Stimulated activated CD4-positive, alpha-beta T cell treated with anti-CD3 and anti-CD28 coated beads, TNF-alpha, amount 100 ng/mL, for 24 hours (primary cell): ENCODE results near the gene TCERG1.
"Not testable (repeated sequence)": the region's sequence is repeated elsewhere in the genome, so short reads cannot be mapped to it uniquely, and the experiment has no call there.

Source experiments
- DNase-seq, 3 experiments: peaks; one replicate each; pipeline ENCODE4 v3.0.0-alpha.2; 2020; ENCODE audit warnings: low read depth in 3 of 3

Gene TCERG1

DNA sequence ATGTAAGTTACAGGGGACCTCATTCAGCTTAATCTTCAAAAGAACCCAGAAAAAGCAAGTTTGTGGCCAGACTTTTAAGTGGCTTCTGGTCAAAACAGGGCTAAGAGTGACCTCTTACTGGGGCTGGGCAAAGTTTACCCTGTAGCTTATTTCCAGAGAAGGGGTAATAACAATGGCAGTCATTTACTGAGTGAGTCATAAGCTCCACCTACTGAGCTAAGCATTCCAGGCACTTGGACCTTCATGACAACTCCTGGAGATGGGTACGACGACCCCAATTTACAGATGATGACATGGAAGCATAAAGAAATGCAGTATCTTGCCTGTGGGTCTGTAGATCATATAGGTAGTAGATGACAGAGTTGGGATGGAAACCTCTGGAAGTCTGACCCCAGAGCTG lies 73.6 kb downstream of the TCERG1 start:
- DNase-seq = no peak

DNA sequence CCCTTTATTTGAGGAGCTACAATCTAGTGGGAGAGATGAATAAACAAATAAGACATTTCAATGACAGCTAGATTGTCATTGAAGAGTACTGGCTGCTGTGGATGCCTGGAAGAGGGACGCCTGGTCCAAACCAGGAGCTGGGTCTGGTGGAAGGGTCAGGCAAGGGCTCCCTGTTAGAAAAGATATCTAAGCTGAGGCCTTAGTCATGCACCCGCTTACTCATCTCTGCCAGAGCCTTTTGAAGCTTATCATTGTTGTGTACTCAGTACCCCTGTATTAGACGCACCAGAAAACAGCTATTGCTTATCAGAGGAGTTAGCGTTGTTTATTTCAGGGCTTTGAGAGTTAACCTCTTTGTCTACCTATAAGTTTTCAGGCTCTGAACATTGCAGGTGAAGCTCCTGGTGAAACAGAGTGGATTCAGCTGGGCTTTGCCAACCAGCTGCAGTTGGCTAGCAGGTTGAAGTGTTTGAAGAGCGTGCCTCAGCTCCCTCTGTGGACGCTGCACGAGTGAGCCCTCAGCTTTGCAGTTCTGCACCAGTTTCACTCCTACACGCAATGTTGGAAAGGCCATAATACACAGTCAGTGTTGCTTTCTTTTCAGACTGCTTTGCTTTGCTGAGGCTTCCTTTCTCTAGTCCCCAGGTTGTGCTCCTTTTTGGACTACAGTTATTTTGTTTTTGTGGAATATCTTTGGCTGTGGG lies 74.4 kb downstream of the TCERG1 start:
- DNase-seq = no peak

DNA sequence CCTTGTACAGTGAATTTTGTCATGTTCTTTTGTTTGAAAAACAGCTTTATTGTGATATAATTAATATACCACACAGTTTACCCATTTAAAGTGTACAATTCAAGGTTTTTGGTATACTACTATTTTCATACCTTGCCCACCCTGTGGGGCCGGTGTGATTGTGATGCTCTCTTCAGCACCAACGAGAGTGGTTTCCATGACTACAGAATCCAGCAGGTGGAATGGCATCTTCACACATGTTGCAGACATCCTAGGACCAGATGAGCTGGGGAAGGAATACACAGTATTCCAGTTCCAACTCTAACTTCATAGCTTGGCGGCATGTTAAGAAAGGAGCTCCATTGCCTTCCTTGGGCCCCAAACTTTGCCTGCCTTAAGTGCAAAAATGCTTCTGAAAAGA lies 76.6 kb downstream of the TCERG1 start:
- no peak for DNase-seq

DNA sequence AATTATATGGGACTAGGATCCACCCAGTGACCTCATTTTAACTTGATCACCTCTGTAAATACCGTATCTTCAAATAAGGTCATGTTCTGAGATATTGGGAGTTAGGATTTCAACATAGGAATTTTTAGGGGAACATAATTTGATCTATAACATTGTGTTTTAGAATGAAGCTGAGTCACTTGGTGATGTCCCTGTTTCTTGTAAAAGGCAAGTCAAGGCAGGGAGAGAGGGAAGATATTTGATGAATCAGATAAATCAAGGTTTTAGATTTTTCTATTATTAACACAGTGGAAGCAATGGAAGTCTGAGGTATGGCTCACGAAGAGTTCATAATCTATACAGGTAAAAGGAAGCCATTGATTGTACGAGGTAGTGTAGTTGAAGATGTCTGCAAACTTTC lies 80.7 kb downstream of the TCERG1 start:
- no peak for DNase-seq

DNA sequence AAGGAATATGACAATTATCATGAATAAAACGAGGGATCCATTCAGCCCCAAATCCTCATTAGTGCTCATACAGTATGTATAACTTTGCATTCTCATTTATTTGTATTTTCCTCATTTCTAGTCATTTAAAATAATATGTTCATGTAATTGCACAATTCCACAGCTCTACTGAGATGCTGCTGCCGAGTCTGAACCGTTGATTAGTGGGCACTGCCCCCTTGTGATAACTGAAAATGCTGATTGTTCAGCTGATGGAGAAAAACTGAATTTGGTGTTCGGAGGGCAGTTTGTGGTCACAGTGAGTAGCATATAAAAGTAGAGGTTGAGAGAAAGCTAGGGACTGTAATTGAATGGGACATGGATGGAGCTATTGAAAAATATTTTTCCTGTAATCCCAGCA lies 81.1 kb downstream of the TCERG1 start:
- DNase-seq = no peak

DNA sequence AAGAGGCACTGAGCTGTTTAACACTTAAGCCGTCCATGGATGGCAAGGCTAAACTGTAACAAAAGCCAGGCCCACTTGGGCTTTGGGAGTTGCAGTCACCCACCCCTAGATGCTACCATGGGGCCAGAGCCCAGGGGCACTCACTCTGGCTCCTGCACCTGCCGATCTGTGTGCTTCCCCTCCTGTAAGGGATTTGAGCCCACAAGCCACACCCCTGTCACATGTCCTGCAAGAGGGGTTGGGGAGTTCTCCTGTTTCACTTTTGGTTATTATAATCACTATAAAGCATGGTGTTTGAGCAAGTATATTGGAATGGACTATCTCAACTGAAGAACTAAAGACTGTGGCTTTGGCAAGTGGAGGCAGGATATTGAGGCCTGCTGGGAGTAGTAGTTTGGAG lies 82.9 kb downstream of the TCERG1 start:
- no peak for DNase-seq

DNA sequence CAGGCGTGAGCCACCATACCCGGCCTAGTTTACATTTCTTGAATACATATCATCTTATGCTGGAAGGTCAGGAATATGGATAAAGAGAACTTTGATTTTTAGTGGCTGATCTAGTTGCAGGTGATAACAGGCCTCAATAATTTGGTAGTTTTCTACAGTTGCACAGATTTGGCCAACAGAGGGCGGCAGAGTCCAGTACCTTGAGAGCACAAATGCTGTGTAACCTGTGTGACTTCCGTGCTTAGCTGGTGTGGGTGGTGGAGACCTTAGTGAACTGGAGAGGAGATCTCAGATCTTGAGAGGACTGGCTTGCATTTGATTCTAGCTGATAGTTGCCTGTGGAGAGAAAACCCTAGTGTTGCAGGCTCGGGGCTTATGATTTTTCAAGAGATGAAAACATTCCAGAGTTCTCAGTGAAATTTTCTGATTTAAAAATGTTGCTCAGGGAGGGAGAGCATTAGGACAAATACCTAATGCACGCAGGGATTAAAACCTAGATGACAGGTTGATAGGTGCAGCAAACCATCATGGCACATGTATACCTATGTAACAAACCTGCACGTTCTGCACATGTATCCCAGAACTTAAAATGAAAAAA lies 86.2 kb downstream of the TCERG1 start:
- DNase-seq = peak; percentile 50 to 67 (median 55)

DNA sequence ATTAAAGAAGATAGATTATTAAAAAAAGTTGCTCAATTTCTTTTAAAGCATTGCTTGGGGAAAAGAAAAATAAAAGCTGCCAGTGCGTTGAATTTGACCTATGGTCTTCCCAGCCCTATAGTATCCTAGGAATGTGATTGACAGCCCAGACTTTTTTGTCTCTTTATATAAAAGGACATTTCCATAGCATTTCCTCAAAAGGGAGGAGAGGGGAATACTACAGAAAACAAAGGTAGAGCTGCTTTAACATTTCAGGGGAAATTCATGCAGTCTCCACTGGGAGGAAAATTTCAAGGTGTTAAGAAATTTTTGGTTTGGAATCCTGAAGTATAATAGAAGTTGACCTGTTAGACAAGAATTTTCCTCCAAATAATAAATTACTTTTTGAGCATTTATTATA lies 86.7 kb downstream of the TCERG1 start:
- no peak for DNase-seq

DNA sequence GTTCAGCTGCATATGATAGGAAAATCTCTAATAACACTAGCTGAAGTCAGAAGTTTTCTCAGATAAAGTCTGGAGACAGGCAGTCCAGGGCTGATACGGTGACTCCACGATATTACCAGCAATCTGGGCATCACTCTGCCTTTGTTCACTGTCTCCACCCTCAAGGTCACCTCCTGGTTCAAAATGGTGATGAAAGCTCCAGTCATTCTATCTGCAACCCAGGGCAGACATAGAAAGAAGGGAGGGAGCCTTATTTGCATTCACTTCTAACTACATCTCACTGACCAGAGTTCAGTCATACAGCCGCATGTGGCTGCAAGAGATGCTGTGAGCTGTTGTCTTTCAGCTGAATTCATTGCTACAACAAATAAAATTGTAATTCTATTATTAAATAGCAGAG lies 91.3 kb downstream of the TCERG1 start:
- DNase-seq = no peak

DNA sequence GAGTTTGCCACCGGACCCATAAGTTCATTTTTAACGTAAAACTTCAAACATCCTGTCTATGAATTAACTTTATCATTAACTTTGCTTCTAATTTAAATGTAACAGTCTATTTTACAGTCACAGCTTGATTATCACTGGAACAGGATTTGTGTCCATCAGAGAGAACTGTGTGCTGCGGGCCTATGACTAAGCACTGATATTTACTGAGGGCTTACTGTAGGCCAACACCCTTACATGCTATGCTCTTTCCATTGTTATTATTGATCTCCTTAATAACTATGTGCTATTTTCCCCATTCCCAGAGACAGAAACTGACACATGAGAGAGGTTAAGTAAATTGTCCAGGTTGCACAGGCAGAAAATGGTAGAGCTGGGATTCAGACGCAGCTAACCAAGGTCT lies 92.8 kb downstream of the TCERG1 start:
- no peak for DNase-seq

DNA sequence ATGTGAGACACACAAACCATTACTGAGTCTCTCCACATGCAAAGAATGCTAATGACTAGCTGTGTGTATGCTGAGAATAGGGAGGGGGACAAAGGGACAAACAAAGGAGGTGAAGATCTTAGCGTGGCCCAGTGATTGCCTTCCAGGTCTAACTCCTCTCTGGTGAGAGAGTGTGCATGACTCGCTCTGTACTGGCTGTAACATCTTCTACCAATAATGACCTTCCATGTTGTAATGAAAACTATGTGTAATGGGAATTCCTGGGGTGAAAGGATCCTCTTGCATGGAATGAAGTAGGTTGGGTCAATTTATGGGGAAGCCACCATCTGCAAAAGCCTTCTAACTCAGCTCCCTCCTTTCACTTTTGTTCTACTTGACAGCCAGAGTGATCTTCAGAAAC lies 93.3 kb downstream of the TCERG1 start:
- no peak for DNase-seq

DNA sequence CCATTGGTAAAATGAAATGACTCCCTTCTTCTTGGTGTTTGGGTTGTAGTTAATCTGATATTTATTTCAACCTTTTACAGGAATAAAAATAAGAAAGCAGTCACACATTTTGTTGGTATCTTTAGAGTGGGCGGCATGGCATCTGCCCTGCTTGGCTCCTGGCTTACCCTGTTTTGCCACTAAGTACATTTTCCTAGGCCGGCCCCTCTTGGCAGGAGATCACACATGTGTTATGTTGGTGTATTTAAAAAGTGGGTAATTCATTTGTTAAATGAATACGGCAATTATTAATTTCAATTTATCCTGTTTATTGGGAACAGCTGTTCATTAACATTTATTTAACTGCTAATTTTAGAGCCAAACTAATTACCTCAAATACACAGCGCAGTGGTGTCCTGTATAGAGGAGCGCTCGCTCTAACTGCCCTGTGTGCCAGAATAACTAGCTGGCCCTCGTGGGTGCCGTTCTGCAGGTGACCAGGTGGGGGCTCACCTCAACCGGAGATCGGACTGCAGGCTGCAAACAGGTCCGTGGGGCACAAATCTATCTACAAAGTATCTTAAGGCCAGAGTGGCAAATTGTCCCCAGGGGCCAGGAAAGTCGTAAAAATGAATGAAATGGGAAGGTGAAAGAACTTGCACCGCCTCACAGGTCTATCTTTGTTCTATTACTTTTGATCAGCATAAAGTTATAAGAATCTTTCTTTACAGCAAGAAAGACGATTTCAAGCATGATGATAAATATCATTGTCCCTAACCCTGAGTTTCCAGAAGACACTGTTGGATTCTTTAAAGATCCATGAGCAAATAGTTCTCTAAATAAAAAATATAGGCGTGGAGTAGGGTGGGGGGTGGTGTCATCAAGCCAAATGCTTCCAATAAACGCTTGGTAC lies 95.1 kb downstream of the TCERG1 start:
- DNase-seq = peak; percentile 20 to 68 (median 56)

DNA sequence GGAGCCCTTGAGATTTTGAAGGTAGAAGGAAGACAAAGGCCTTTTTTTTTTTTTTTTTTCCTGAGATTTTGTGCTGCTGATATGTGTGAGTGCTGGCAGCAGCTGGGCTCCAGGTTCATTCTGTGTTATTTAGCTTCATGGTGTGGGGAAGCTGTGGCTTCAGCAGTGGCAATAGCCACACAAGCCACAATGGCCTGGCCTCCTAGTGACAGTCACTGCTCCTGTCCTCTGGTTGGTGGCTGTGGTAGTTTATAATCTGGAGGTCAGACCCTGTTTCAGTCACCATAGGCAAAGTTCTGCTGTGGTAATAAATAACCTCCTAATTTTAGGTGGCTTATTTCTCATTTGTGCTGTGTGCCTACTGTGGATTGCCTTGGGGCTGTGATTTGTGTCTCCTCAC lies 97.1 kb downstream of the TCERG1 start:
- no peak for DNase-seq

DNA sequence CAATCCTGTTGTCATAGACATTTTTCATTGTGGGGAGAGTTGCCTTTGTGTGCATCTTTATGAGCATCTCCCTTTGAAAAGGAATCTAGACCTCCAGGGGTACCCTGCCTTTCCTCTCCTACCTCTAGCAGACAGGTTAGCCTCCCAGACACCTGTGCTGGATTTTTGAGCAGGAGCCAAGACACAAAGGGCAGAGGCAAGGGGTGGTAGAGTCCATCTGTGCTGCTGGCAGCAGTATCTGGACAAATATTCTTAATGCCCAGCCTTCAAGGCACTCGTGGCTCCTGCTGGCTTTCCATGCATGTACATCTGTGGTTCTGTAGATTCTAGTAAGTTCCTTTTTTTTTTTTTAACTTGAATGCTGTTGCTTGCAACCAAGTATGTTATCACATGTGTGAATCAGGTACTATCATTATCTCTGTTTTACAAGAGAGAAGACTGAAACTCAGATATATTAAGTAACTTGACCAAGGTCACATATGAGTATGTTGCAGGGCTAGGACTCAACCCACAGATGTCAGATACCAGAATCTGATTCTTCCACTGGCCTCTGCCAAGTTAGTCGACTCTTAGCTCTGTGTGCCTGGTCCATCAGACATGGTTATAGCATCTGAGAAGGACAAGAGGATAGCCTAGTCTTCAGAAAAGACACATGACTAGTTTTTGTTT lies 101.8 kb downstream of the TCERG1 start:
- DNase-seq = no peak

DNA sequence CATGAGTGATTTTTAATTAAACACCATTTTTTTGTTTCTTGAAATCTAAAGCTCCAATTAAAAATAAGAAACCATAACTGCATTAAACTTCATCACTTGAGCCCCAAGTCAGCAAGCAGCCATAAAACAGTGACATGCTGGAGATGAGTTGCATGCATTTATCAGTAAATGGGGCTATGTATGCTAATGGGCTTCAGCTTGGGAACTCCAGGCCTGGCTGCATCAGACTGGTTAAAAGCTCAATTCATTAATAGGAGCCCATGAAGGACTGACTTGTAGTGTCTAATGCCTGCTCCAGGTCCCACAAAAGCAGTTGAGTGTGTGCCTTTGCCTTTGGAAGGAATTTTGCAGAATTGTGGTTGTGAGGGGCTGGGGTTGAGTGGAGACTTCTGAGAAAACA lies 102.5 kb downstream of the TCERG1 start:
- no peak for DNase-seq

DNA sequence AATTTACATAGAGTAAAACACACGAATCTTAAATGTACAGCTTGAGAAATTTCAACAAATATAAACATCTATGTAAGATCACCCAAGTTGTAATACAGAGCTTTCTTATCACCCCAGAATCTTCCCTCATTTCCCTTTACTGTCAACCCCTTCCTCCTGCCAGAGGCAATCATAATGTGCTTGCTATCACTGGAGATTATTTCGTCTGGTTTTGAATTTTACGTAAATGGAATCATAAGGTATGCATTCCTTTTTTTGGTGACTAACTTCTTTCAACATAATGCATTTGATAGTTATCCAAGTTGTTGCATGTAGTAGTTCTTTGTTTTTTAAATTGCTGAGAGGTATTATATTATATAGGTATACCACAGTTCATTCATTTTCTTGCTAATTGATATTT lies 106.3 kb downstream of the TCERG1 start:
- DNase-seq = no peak

DNA sequence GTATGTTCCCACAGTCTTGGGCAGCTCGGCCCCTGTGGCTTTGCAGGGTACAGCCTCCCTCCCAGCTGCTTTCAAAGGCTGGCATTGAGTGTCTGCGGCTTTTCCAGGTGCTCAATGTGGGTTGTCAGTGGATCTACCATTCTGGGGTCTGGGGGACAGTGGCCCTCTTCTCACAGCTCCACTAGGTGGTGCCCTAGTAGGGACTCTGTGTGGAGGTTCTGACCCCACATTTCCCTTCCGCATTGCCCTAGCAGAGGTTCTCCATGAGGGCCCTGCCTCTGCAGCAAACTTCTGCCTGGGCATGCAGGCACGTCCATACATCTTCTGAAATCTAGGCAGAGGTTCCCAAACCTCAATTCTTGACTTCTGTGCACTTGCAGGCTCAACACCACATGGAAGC lies 109.8 kb downstream of the TCERG1 start:
- DNase-seq = not testable (repeated sequence)

DNA sequence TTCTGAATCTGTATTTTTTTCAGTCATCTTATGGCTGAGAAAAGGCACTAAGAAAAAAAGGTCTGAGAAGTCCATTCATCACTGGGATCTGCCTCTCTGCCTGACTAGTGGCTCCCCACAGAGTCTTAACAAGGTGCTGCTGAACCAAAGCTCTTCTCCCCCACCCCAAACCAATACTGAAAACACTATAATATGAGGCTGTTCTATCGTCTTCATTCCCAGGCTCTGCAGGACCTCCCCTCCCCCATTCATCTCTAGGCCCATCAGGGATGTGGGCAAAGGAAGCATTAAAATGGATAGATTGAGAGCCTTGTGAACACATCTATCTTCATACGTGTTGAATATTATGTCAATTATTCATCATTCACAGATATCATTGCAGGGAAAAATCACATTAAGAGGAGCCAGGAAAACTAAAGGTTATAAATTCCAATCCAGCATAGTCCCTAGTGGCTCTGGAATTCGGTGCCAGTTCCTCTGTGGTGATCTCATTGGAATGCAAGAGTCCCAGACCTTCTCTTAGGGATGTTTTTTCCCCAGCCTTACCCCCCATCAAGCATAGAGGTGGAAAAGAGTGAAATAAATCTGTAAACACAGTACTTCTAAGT lies 113.2 kb downstream of the TCERG1 start:
- DNase-seq = no peak
